Lung (tissue), 12 donors: ENCODE data around the gene SRGN. TPM values are rescaled to one million over a fixed set of nuclear protein-coding genes. Genes with fewer than 3 reads are reported as not detected.

Experiments used
- ATAC-seq: fragments of 200-7000 bp; cut with Tn5 transposase; one replicate; pipeline ENCODE4 v1.9.1; 2020; ENCODE audit warnings: moderate number of reproducible peaks; ENCODE audit not compliant: insufficient read depth, low FRiP score
- DNase-seq, 3 donors: peaks; one replicate each; pipeline ENCODE4 v3.0.0-alpha.2; 2013 to 2017
- H3K27ac ChIP-seq, 2 donors: one replicate each; pipeline ENCODE4 v1.5.1; 2013; ENCODE audit warnings: mild to moderate bottlenecking in 2 of 2, moderate library complexity in 2 of 2, control low read depth in 1 of 2, inconsistent platforms in 1 of 2, low read depth in 1 of 2, low read length in 1 of 2
- H3K27me3 ChIP-seq, 3 donors: one replicate each; pipeline ENCODE4 v1.5.1; 2013; ENCODE audit warnings: low read length in 2 of 3; ENCODE audit not compliant: control insufficient read depth in 3 of 3, insufficient read depth in 3 of 3
- H3K36me3 ChIP-seq, 4 donors: one replicate each; pipeline ENCODE4 v1.5.1; 2013; ENCODE audit warnings: low read length in 4 of 4, mild to moderate bottlenecking in 1 of 4, moderate library complexity in 1 of 4; ENCODE audit not compliant: control insufficient read depth in 4 of 4, insufficient read depth in 4 of 4
- H3K4me1 ChIP-seq, 5 donors: one replicate each; pipeline ENCODE4 v1.5.1; 2013; ENCODE audit warnings: low read length in 5 of 5, mild to moderate bottlenecking in 2 of 5, moderate library complexity in 1 of 5; ENCODE audit not compliant: control insufficient read depth in 5 of 5, insufficient read depth in 5 of 5
- H3K4me3 ChIP-seq: one replicate; pipeline ENCODE4 v1.5.1; 2013; ENCODE audit warnings: mild to moderate bottlenecking, control low read depth, moderate library complexity
- H3K9ac ChIP-seq, 2 donors: one replicate each; pipeline ENCODE4 v1.5.1; 2013; ENCODE audit warnings: low read length in 2 of 2, control low read depth in 1 of 2; ENCODE audit not compliant: insufficient read depth in 1 of 2
- H3K9me3 ChIP-seq, 4 donors: one replicate each; pipeline ENCODE4 v1.5.1; 2013; ENCODE audit warnings: low read length in 3 of 4, mild to moderate bottlenecking in 1 of 4, moderate library complexity in 1 of 4; ENCODE audit not compliant: control insufficient read depth in 4 of 4, insufficient read depth in 3 of 4
- CTCF ChIP-seq: IDR thresholded peaks from 2 replicates; pipeline ENCODE4 v1.5.1; 2012; ENCODE audit warnings: mild to moderate bottlenecking; ENCODE audit errors: control extremely low read depth, extremely low read depth
- WGBS, 2 donors: extraction: QIAGEN DNeasy Blood & Tissue Kit; methylation state at CpG; one replicate each; pipeline ENCODE4 v1.1.7; 2013; 5-methylcytosine and 5-hydroxymethylcytosine counted together
- polyA plus RNA-seq, 2 donors: library from polyadenylated mRNA; stranded (reverse); fragments of 200-250 nt; gene quantifications; one replicate each; pipeline ENCODE4 v1.2.1, GENCODE V29; 2013
- total RNA-seq, 2 donors: library from RNA; depleted of rRNA in 1 of 2; stranded (reverse); fragments of >200 nt in 1 of 2; gene quantifications; one replicate each; pipeline ENCODE4 v1.2.1, GENCODE V29; 2014 to 2021
- donor health status: control.
- donor health status: control.
- donor health status: Bipolar disorder and iron deficiency.
- donor health status: healthy.
- donor health status: DM: yes; HTN: yes; CAD: no.

Gene SRGN
- total and polyA plus RNA-seq, 4 donors = 58.1 to 1,336 (median 240) TPM

DNA sequence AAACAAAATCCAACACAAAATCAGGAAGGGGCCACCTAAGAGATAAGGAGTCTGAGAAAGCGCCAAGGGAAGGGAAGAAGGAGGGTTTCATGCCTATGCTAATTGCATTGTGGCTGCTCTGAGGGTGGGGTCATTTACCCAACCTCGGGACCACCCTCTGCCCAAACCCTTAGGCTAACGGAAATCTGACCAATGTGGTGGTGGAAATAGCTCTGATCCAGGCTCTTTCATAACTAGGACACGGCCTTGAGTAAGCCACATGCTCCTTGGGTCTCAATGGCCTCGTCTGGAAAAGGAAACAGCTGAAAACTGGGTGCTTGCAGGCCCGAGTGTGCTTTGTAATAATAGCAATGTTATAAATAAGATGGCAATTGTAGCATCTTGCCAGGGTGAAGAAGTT, 14.9 kb upstream of the SRGN start:
- H3K9me3 ChIP-seq = no peaks in the 10 kb centered on the region
- WGBS, 2 donors = 22 to 42% methylated on average over 6 of the region's 6 CpGs
- no peak for TF ChIP-seq CTCF
- no peaks in the 10 kb centered on the region for H3K36me3 ChIP-seq
- no peak for ATAC-seq
- H3K27me3 ChIP-seq = no peaks in the 10 kb centered on the region
- no peak overlapping the region for H3K4me3 ChIP-seq
- peak overlapping the region in 1 of 2 donors; percentile 6 for H3K27ac ChIP-seq
- no peak for DNase-seq
- H3K4me1 ChIP-seq = no peaks in the 10 kb centered on the region
- no peak overlapping the region for H3K9ac ChIP-seq

GRCh38 chr10:69073736-69074364, 14.1 kb upstream of the SRGN start:
- H3K27ac ChIP-seq = peak overlapping the region in 1 of 2 donors; percentile 8
- H3K9me3 ChIP-seq = no peaks in the 10 kb centered on the region
- no peaks in the 10 kb centered on the region for H3K36me3 ChIP-seq
- no peak overlapping the region for H3K9ac ChIP-seq
- DNase-seq (no peak), ATAC-seq (no peak)
- H3K4me3 ChIP-seq = no peak overlapping the region
- 41 to 55% methylated on average over 8 of the region's 8 CpGs for WGBS, 2 donors
- TF ChIP-seq CTCF = no peak
- no peaks in the 10 kb centered on the region for H3K4me1 ChIP-seq
- H3K27me3 ChIP-seq = no peaks in the 10 kb centered on the region

DNA sequence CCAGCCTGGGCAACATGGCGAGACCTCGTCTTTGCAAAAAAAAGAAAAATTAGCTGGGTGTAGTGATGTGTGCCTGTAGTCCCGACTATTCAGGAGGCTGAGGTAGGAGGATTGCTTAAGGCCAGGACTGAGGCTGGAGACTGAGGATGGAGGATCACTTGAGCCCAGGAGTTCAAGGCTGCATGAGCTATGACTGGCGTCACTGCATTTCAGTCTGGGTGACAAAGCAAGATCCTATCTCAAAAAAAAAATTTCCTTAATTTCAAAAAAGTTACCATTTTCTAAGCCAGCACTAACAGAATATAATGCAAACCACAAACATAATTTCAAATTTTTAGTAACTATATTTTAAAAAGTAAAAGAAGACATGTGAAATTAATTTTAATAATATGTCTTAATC, 13.4 kb upstream of the SRGN start:
- WGBS, 2 donors = 70 to 84% methylated on average over 4 of the region's 4 CpGs
- TF ChIP-seq CTCF = no peak
- no peak overlapping the region for H3K4me3 ChIP-seq
- no peaks in the 10 kb centered on the region for H3K36me3 ChIP-seq
- no peaks in the 10 kb centered on the region for H3K4me1 ChIP-seq
- H3K27me3 ChIP-seq = no peaks in the 10 kb centered on the region
- no peak for DNase-seq
- ATAC-seq = no peak
- H3K9me3 ChIP-seq = no peaks in the 10 kb centered on the region
- no peak overlapping the region for H3K27ac ChIP-seq
- no peak overlapping the region for H3K9ac ChIP-seq

DNA sequence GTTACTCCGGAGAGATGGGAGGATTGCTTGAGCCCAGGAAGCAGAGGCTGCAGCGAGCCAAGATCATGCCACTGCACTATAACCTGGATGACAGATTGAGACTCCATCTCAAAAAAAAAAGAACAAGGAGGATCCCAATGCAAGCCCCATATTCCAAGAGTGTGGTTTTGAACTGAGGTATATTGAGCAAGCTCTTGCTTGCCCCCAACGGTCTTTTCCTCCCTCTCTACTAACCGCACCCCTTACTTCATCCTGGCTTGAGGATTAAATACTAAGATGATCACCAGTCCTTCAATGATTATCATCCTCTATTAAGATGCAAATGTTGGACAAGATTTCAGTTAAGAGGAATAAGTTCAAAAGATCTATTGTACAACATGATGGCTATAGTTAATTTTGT, 12.5 kb upstream of the SRGN start:
- Histone ChIP-seq H3K4me3 (no peak overlapping the region), H3K27me3 (peaks cover 0 to 2% (median 0%) of the 10 kb centered on the region in 3 donors), H3K9ac (no peak overlapping the region), H3K27ac (no peak overlapping the region), H3K36me3 (no peaks in the 10 kb centered on the region), H3K4me1 (no peaks in the 10 kb centered on the region), H3K9me3 (no peaks in the 10 kb centered on the region)
- DNase-seq (no peak), ATAC-seq (no peak)
- no peak for TF ChIP-seq CTCF
- WGBS, 2 donors = 46 to 71% methylated on average over 4 of the region's 4 CpGs
